22Rv1 (cell line): Measurements from ENCODE around the gene IQSEC3.
"Not testable (repeated sequence)": the region's sequence is repeated elsewhere in the genome, so short reads cannot be mapped to it uniquely, and the experiment has no call there.

Source experiments
- H3K27ac ChIP-seq: fragments of 450-650 bp; 2 replicates; pipeline ENCODE4 v1.5.1; 2017
- CTCF ChIP-seq: fragments of 450-650 bp; IDR thresholded peaks from 2 replicates; pipeline ENCODE4 v1.5.1; 2017; ENCODE audit warnings: mild to moderate bottlenecking
- ZFX ChIP-seq: fragments of 450-650 bp; IDR thresholded peaks from 2 replicates; pipeline ENCODE4 v1.6.1; 2017; ENCODE audit warnings: antibody characterized with exemption, borderline replicate concordance

IQSEC3 gene

GRCh38 chr12:45991-46358, 20.6 kb upstream of the IQSEC3 start:
- not testable (repeated sequence) for H3K27ac ChIP-seq

- H3K27ac ChIP-seq: not testable (repeated sequence)
Observed at GRCh38 chr12:46542-46941, 20.0 kb upstream of the IQSEC3 start.

GRCh38 chr12:47699-48226, 18.8 kb upstream of the IQSEC3 start:
- H3K27ac ChIP-seq: not testable (repeated sequence)

GRCh38 chr12:49149-49548, 17.4 kb upstream of the IQSEC3 start:
- H3K27ac ChIP-seq: not testable (repeated sequence)

- H3K27ac ChIP-seq: not testable (repeated sequence)
Observed at GRCh38 chr12:51087-51486, 15.5 kb upstream of the IQSEC3 start.

GRCh38 chr12:51962-52361, 14.6 kb upstream of the IQSEC3 start:
- not testable (repeated sequence) for H3K27ac ChIP-seq

GRCh38 chr12:52902-53734, 13.4 kb upstream of the IQSEC3 start:
- H3K27ac ChIP-seq: not testable (repeated sequence)

- no peak overlapping the region for H3K27ac ChIP-seq
- TF ChIP-seq ZFX: no peak
- TF ChIP-seq CTCF: no peak
Observed at GRCh38 chr12:53735-54730, 12.5 kb upstream of the IQSEC3 start.

- H3K27ac ChIP-seq: no peak overlapping the region
- no peak for TF ChIP-seq ZFX
- TF ChIP-seq CTCF: no peak
Observed at GRCh38 chr12:54750-55535, 11.6 kb upstream of the IQSEC3 start.

- TF ChIP-seq CTCF (no peak), ZFX (no peak)
Observed at GRCh38 chr12:56683-57346, 9.8 kb upstream of the IQSEC3 start.

More at GRCh38 chr12:56683-57346, 9.8 kb upstream of the IQSEC3 start:
- no peak overlapping the region for H3K27ac ChIP-seq
